Measurements from ENCODE around the gene HES1. TPM values are rescaled to one million over a fixed set of nuclear protein-coding genes. Genes with fewer than 3 reads are reported as not detected.

Gene HES1
- total RNA-seq, 1 experiment from 2014 or later = 141 TPM

DNA sequence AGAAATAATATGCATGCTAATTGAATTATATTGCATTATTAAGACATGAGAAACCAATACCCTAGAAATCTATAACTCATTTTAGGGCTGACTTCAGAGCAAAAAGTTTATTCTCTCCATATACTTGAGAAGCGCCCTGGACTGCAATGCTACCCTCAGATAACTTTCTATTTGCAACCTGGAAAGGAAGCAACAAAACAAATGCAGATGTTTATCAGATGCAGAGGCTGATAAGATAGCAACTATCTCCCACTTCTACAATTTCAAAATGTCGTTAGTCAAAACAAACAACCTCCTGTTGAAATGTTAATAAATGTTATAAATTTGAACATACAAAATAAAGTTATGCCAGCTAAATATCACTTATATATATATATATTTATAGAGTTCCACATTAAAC, 34.8 kb downstream of the HES1 start:
- intact Hi-C loops (cut with micrococcal nuclease; ENCODE audit: unreplicated experiment) = no loop called here
- Mint-ChIP-seq H3K27me3 (ENCODE audit: unreplicated experiment) (no peaks in the 10 kb centered on the region), H3K9me3 (ENCODE audit: low read depth, unreplicated experiment) (no peaks in the 10 kb centered on the region), H3K27ac (ENCODE audit: unreplicated experiment) (no peak overlapping the region), H3K4me3 (ENCODE audit: low read depth, unreplicated experiment) (no peak overlapping the region), H3K4me1 (ENCODE audit: low read depth, unreplicated experiment) (no peaks in the 10 kb centered on the region), H3K36me3 (ENCODE audit: insufficient read depth, unreplicated experiment) (no peaks in the 10 kb centered on the region)
- BruUV-seq (replicated peaks) = no TSS peak
- CTCF ChIA-PET = interaction anchor here (0.7 kb wide), 1 partner anchor 98 kb away, joined by 4 read pairs; no protein-coding TSS in a partner anchor
- no peak for TF ChIP-seq CTCF (IDR thresholded peaks at IDR 0.05; ENCODE audit: unreplicated experiment)
- no peak for DNase-seq

GRCh38 chr3:194174406-194174805, 38.5 kb downstream of the HES1 start:
- intact Hi-C loops (cut with micrococcal nuclease; ENCODE audit: unreplicated experiment) = no loop called here
- H3K4me3 Mint-ChIP-seq (ENCODE audit: low read depth, unreplicated experiment) = no peak overlapping the region
- no peaks in the 10 kb centered on the region for H3K9me3 Mint-ChIP-seq (ENCODE audit: low read depth, unreplicated experiment)
- H3K4me1 Mint-ChIP-seq (ENCODE audit: low read depth, unreplicated experiment) = no peaks in the 10 kb centered on the region
- BruUV-seq (replicated peaks) = no TSS peak
- H3K27ac Mint-ChIP-seq (ENCODE audit: unreplicated experiment) = no peak overlapping the region
- no peak for DNase-seq
- TF ChIP-seq CTCF (IDR thresholded peaks at IDR 0.05; ENCODE audit: unreplicated experiment) = no peak
- no peaks in the 10 kb centered on the region for H3K36me3 Mint-ChIP-seq (ENCODE audit: insufficient read depth, unreplicated experiment)
- CTCF ChIA-PET = interaction anchor here (0.6 to 0.9 kb wide), 3 partner anchors 35 to 141 kb away, joined by 3 to 6 read pairs (median 3); no protein-coding TSS in a partner anchor
- no peaks in the 10 kb centered on the region for H3K27me3 Mint-ChIP-seq (ENCODE audit: unreplicated experiment)

DNA sequence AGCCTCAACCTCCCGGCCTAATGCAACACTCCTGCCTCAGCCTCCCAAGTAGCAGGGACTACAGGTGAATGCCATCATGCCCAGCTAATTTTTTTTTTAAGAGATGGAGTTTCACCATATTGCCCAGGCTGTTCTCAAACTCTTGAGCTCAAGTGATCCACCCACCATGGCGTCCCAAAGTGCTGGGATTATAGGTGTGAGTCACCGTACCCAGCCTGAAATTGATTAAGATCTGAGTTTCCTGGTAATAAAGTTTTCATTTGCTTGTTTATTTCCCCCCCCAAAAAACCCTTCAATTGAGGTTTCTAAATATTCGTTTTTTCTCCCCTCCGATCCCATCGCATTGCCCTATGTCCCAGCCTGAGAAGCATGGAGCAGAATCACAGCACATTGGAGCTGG, 39.0 kb downstream of the HES1 start:
- no peaks in the 10 kb centered on the region for H3K27me3 Mint-ChIP-seq (ENCODE audit: unreplicated experiment)

GRCh38 chr3:194176274-194176991, 40.5 kb downstream of the HES1 start:
- Mint-ChIP-seq H3K4me3 (ENCODE audit: low read depth, unreplicated experiment) (no peak overlapping the region), H3K4me1 (ENCODE audit: low read depth, unreplicated experiment) (no peaks in the 10 kb centered on the region), H3K27me3 (ENCODE audit: unreplicated experiment) (no peaks in the 10 kb centered on the region), H3K36me3 (ENCODE audit: insufficient read depth, unreplicated experiment) (no peaks in the 10 kb centered on the region), H3K27ac (ENCODE audit: unreplicated experiment) (no peak overlapping the region), H3K9me3 (ENCODE audit: low read depth, unreplicated experiment) (no peaks in the 10 kb centered on the region)
- BruUV-seq (replicated peaks) = no TSS peak
- TF ChIP-seq CTCF (IDR thresholded peaks at IDR 0.05; ENCODE audit: unreplicated experiment) = no peak
- CTCF ChIA-PET = no interaction called here
- DNase-seq = no peak
- intact Hi-C loops (cut with micrococcal nuclease; ENCODE audit: unreplicated experiment) = no loop called here

More for the DNA sequence above, 39.0 kb downstream of the HES1 start:
- BruUV-seq (replicated peaks) = no TSS peak
- no peaks in the 10 kb centered on the region for H3K9me3 Mint-ChIP-seq (ENCODE audit: low read depth, unreplicated experiment)
- H3K4me3 Mint-ChIP-seq (ENCODE audit: low read depth, unreplicated experiment) = no peak overlapping the region
- no peak for TF ChIP-seq CTCF (IDR thresholded peaks at IDR 0.05; ENCODE audit: unreplicated experiment)
- intact Hi-C loops (cut with micrococcal nuclease; ENCODE audit: unreplicated experiment) = no loop called here
- no peaks in the 10 kb centered on the region for H3K36me3 Mint-ChIP-seq (ENCODE audit: insufficient read depth, unreplicated experiment)
- CTCF ChIA-PET = interaction anchor here (0.6 to 0.9 kb wide), 2 partner anchors 35 to 96 kb away, joined by 3 to 6 read pairs; no protein-coding TSS in a partner anchor
- DNase-seq = no peak
- H3K27ac Mint-ChIP-seq (ENCODE audit: unreplicated experiment) = no peak overlapping the region
- no peaks in the 10 kb centered on the region for H3K4me1 Mint-ChIP-seq (ENCODE audit: low read depth, unreplicated experiment)

All from Calu3 (cell line).